Esophagus (tissue), 2 donors: ENCODE measurements around the gene BBX. TPM values are rescaled to one million over a fixed set of nuclear protein-coding genes. Genes with fewer than 3 reads are reported as not detected.

Experiments
- H3K27ac ChIP-seq, 2 donors: one replicate each; pipeline ENCODE4 v1.5.1; 2013; ENCODE audit warnings: low read depth in 2 of 2, mild to moderate bottlenecking in 2 of 2, inconsistent platforms in 1 of 2, low read length in 1 of 2, moderate library complexity in 1 of 2
- H3K27me3 ChIP-seq, 2 donors: one replicate each; pipeline ENCODE4 v1.6.1; 2013; ENCODE audit warnings: low read length in 2 of 2, control low read depth in 1 of 2, mild to moderate bottlenecking in 1 of 2; ENCODE audit not compliant: insufficient read depth in 2 of 2, control insufficient read depth in 1 of 2
- H3K36me3 ChIP-seq, 2 donors: one replicate each; pipeline ENCODE4 v1.6.1; 2013; ENCODE audit warnings: low read length in 1 of 2; ENCODE audit not compliant: control insufficient read depth in 2 of 2, insufficient read depth in 2 of 2
- H3K4me1 ChIP-seq, 2 donors: one replicate each; pipeline ENCODE4 v1.6.1; 2013; ENCODE audit warnings: low read length in 1 of 2; ENCODE audit not compliant: control insufficient read depth in 2 of 2, insufficient read depth in 2 of 2
- H3K4me3 ChIP-seq, 2 donors: one replicate each; pipeline ENCODE4 v1.5.1; 2013; ENCODE audit warnings: low read length in 2 of 2, mild to moderate bottlenecking in 2 of 2, low read depth in 1 of 2, moderate library complexity in 1 of 2
- H3K9me3 ChIP-seq, 2 donors: one replicate each; pipeline ENCODE4 v1.6.1; 2013; ENCODE audit warnings: mild to moderate bottlenecking in 2 of 2, low read depth in 1 of 2, low read length in 1 of 2, moderate library complexity in 1 of 2; ENCODE audit not compliant: control insufficient read depth in 2 of 2, insufficient read depth in 1 of 2
- WGBS, 2 donors: extraction: QIAGEN DNeasy Blood & Tissue Kit; methylation state at CpG; one replicate each; pipeline ENCODE4 v1.1.7; 2013; 5-methylcytosine and 5-hydroxymethylcytosine counted together
- polyA plus RNA-seq, 2 donors: library from polyadenylated mRNA; stranded (reverse); fragments of 200-250 nt; gene quantifications; one replicate each; pipeline ENCODE4 v1.2.3, GENCODE V29; 2013
- donor health status: healthy with polysubstance abuse.
- donor health status: Bipolar disorder and iron deficiency.

Gene BBX
- polyA plus RNA-seq, 2 donors: 3.4 to 4.7 TPM

DNA sequence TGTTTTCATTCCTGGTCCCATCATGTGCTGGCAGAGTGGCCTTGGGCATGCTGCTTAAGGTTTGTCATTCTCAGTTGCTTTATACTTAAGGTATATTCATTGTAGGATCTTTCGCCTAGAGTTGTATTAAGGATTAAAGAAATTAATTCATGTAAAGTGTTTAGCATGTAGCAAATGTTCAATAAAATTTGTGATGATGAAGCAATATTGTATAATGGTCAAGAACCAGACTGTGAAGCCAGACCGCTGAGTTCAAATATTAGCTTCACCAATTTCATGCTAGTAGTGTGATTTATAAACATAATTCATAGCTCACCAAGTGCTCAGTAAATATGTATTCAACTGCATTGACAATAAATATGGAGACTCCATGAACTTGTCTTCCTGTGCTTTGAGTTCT, 178.5 kb downstream of the BBX start:
- H3K4me1 ChIP-seq: no peaks in the 10 kb centered on the region
- H3K27me3 ChIP-seq: no peaks in the 10 kb centered on the region
- no peak overlapping the region for H3K4me3 ChIP-seq
- H3K36me3 ChIP-seq: no peaks in the 10 kb centered on the region
- WGBS, 2 donors: 93 to 95% methylated on average over 2 of the region's 2 CpGs
- H3K9me3 ChIP-seq: no peaks in the 10 kb centered on the region
- no peak overlapping the region for H3K27ac ChIP-seq

DNA sequence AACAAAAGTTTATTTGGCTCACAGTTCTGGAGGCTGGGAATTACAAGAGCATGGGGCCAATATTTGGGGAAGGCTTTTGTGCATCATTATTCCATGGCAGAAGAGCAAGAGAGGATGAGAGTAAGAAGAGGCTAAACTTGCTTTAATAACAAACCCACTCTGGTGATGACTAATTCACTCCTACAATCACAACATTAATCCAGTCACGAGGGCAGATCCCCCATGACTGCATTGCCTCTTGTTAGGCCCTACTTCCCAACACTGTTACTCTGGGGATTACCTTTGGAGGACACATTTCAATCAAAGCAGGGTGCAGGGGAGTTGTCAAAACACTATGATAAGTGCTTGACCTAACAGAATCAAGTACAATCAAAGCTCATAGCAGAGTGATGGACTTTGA, 181.7 kb downstream of the BBX start:
- Histone ChIP-seq H3K4me3 (no peak overlapping the region), H3K27ac (no peak overlapping the region), H3K27me3 (no peaks in the 10 kb centered on the region), H3K4me1 (no peaks in the 10 kb centered on the region), H3K36me3 (no peaks in the 10 kb centered on the region), H3K9me3 (no peaks in the 10 kb centered on the region)
- 41 to 48% methylated on average over 1 of the region's 1 CpG for WGBS, 2 donors

DNA sequence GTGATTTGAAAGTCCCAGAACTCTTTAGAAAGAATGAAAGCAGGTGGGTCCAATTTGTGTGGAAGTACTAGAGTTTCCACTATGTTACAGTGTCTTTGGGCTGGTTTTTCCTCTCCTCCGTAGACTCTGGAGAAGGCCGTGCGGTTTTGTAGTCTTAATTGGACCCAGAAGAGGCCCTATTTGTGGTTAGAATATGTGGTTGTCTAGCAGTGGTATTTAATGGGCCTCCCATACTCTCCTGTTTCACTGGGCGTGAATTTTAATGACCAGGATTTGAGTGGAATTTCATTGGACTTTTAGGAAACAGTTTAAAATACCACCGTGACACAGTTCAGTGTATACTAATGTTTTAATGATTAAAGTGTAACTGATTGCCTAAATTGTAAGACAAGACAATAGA, 182.3 kb downstream of the BBX start:
- Histone ChIP-seq H3K27me3 (no peaks in the 10 kb centered on the region), H3K4me1 (no peaks in the 10 kb centered on the region), H3K9me3 (no peaks in the 10 kb centered on the region), H3K27ac (no peak overlapping the region), H3K4me3 (no peak overlapping the region), H3K36me3 (no peaks in the 10 kb centered on the region)
- 74 to 75% methylated on average over 5 of the region's 5 CpGs for WGBS, 2 donors

DNA sequence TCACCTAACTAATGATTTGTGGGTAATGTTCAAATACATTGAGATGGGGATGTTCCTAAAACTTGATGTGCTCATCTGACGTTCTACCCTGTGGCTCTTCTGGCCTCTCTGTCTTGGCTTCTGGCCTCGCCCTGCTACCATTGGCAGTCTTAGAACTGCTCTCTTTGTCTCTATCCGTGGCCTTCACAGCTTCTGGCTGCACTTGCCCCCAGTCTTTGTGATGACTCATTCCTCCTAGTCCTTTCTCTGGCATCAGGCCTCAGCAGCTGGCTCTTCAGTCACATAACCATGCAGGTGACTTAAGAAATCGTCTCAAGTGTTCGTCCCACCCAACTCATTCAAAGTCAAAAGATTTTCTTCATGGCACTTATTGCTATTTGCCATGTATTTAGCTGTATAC, 188.1 kb downstream of the BBX start:
- WGBS, 2 donors: 41 to 54% methylated on average over 5 of the region's 5 CpGs
- H3K4me3 ChIP-seq: no peak overlapping the region

DNA sequence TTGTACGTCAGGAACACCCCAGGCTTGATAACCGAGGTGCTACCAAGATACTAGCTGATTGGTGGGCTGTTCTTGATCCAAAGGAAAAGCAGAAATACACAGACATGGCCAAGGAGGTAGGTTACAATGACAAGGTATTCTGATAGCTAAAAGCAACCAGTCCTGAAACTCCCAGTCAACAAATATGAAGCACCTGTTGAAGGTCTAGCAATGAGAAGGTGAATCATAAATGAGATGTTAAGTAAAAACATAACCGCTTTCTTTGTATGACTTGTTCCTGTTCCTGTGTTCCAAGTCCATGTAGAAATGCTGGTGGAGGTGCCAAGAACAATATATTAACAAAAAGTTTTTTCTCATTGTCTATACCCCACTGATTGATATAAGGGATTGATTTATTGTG, 194.0 kb downstream of the BBX start:
- no peak overlapping the region for H3K27ac ChIP-seq
- 93% methylated on average over 3 of the region's 3 CpGs for WGBS, 2 donors
- no peaks in the 10 kb centered on the region for H3K9me3 ChIP-seq
- no peaks in the 10 kb centered on the region for H3K36me3 ChIP-seq
- H3K27me3 ChIP-seq: no peaks in the 10 kb centered on the region
- H3K4me3 ChIP-seq: no peak overlapping the region
- no peaks in the 10 kb centered on the region for H3K4me1 ChIP-seq

More for the DNA sequence above, 188.1 kb downstream of the BBX start:
- no peak overlapping the region for H3K27ac ChIP-seq
- no peaks in the 10 kb centered on the region for H3K4me1 ChIP-seq
- no peaks in the 10 kb centered on the region for H3K36me3 ChIP-seq
- no peaks in the 10 kb centered on the region for H3K27me3 ChIP-seq
- H3K9me3 ChIP-seq: no peaks in the 10 kb centered on the region

DNA sequence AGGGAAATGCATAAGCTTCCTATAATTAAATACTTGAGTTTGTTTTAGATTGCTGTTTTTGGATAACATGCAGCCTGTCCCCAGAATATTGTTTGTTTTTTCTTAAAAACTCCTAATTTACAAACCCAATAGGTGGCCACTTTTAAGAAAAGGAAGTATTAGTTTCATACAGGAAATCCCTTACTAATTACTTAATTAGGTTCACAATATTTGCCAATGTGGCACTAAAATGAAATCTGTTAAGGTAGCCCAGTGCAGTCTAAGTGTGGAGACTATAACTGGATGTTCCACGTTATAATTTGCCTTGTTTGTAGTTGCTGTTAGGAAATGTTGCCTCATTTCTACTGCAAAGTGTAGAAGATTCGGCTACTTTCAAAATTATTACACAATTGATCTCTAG, 195.8 kb downstream of the BBX start:
- Histone ChIP-seq H3K4me1 (no peaks in the 10 kb centered on the region), H3K36me3 (no peaks in the 10 kb centered on the region), H3K9me3 (no peaks in the 10 kb centered on the region), H3K27me3 (no peaks in the 10 kb centered on the region), H3K4me3 (no peak overlapping the region), H3K27ac (no peak overlapping the region)
- WGBS, 2 donors: 75 to 81% methylated on average over 2 of the region's 2 CpGs

DNA sequence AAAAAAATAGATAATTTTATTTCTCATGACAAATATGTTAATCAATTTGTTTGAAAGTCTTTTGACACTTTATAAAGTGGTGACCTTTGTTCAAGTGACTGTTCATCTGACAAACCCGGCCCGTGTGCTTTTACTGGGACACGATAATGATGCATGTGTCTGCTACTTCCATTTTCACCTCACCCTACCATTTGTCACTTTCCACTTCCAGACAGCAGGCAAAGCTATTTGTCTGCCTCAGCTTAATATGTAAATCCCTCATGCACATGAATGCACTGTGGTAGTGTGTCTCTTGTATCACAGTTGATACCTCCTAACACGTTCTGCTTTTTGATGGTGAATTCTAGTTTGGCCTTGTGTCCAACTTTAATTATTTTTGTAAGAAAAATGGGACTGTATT, 204.3 kb downstream of the BBX start:
- H3K4me1 ChIP-seq: no peaks in the 10 kb centered on the region
- no peaks in the 10 kb centered on the region for H3K9me3 ChIP-seq
- no peak overlapping the region for H3K27ac ChIP-seq
- no peak overlapping the region for H3K4me3 ChIP-seq
- no peaks in the 10 kb centered on the region for H3K36me3 ChIP-seq
- H3K27me3 ChIP-seq: no peaks in the 10 kb centered on the region
- 84 to 90% methylated on average over 4 of the region's 4 CpGs for WGBS, 2 donors

DNA sequence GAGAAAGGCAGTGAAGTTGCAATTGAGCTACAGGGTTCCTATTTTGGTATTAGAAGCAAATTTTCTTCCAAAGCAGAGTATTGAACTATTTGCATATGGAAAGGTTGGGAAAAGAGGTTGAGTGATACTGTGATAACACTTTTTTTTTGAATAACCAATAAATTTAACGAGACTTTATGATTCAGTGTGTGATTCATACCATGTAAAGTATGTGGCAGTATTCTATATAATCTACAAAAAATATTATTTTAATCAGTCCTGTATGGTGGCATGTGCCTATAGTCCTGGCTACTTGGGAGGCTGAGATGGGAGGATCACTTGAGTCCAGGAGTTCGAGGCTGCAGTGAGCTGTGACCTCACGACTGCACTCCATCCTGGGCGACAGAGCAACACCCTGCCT, 206.9 kb downstream of the BBX start:
- H3K27ac ChIP-seq: no peak overlapping the region
- H3K9me3 ChIP-seq: no peaks in the 10 kb centered on the region
- H3K4me3 ChIP-seq: no peak overlapping the region
- 93 to 97% methylated on average over 4 of the region's 4 CpGs for WGBS, 2 donors
- H3K4me1 ChIP-seq: no peaks in the 10 kb centered on the region
- no peaks in the 10 kb centered on the region for H3K36me3 ChIP-seq
- H3K27me3 ChIP-seq: no peaks in the 10 kb centered on the region

DNA sequence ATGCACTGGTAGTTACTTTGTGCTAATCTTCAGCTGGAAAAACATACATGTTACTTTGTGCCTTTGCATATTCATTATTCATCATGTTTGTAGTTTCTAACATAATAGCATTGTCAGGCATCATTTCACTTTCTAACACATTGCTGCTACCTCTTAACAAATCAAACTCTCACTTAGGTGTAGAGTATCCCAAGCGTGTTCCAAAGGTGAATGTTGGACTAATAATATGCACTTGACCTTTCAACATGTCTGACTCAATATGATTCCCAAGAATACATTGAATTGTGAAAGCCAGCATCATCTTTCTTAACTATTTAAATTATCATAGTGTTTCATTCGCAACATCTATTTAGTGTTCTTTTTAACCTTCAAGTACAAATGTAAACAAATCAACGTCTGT, 211.6 kb downstream of the BBX start:
- H3K27ac ChIP-seq: no peak overlapping the region
- no peaks in the 10 kb centered on the region for H3K9me3 ChIP-seq
- H3K27me3 ChIP-seq: no peaks in the 10 kb centered on the region
- H3K4me1 ChIP-seq: no peaks in the 10 kb centered on the region
- WGBS, 2 donors: 84 to 86% methylated on average over 3 of the region's 3 CpGs
- no peaks in the 10 kb centered on the region for H3K36me3 ChIP-seq
- H3K4me3 ChIP-seq: no peak overlapping the region

DNA sequence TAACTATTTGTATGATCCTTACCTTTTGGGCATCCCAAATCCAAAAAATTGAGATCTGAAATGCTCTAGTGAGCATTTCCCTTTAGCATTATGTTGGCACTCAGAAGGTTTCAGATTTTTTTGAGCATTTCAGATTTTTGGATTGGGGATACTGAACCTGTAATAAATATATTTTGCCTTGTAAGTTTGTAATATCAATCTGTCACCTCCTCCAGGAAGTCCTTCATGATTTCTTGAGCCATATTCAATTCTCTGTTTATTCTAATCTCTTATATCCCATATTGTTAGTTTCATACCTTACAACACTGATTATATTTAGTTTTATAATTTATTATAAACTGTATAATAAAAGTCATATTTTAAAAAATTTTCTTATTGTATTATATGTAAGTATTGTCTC, 215.2 kb downstream of the BBX start:
- no peaks in the 10 kb centered on the region for H3K36me3 ChIP-seq
- H3K27ac ChIP-seq: no peak overlapping the region
- H3K9me3 ChIP-seq: no peaks in the 10 kb centered on the region
- H3K4me1 ChIP-seq: no peaks in the 10 kb centered on the region
- H3K4me3 ChIP-seq: no peak overlapping the region
- no peaks in the 10 kb centered on the region for H3K27me3 ChIP-seq
